ENCODE data around the gene FAM78A. TPM values are rescaled to one million over a fixed set of nuclear protein-coding genes. Genes with fewer than 3 reads are reported as not detected.

FAM78A gene, protein sequence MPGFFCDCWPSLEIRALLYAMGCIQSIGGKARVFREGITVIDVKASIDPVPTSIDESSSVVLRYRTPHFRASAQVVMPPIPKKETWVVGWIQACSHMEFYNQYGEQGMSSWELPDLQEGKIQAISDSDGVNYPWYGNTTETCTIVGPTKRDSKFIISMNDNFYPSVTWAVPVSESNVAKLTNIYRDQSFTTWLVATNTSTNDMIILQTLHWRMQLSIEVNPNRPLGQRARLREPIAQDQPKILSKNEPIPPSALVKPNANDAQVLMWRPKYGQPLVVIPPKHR
- total RNA-seq (10 to 100 TPM; 21.0 to 53.1 (median 32.3) TPM), polyA plus RNA-seq (10 to 100 TPM in 1 of 2 donors, 1 to 10 TPM in 1; 7.0 to 27.3 TPM)
- long read RNA-seq, donor 1, transcript FAM78A-203 (2 exons, 3,966 nt) = major isoform, 7 of 46 reads
- long read RNA-seq, donor 1, partial matches to known transcripts = 1 of 46 reads
- long read RNA-seq, donor 1, other reads (novel, unspliced or antisense) = 38 of 46 reads
- long read RNA-seq, donor 2, transcript FAM78A-203 (2 exons, 3,966 nt) = major isoform, 5 of 38 reads
- long read RNA-seq, donor 2, partial matches to known transcripts = 0 of 38 reads
- long read RNA-seq, donor 2, other reads (novel, unspliced or antisense) = 33 of 38 reads
- long read RNA-seq, donor 3, partial matches to known transcripts = 0 of 29 reads
- long read RNA-seq, donor 3, other reads (novel, unspliced or antisense) = 29 of 29 reads

DNA sequence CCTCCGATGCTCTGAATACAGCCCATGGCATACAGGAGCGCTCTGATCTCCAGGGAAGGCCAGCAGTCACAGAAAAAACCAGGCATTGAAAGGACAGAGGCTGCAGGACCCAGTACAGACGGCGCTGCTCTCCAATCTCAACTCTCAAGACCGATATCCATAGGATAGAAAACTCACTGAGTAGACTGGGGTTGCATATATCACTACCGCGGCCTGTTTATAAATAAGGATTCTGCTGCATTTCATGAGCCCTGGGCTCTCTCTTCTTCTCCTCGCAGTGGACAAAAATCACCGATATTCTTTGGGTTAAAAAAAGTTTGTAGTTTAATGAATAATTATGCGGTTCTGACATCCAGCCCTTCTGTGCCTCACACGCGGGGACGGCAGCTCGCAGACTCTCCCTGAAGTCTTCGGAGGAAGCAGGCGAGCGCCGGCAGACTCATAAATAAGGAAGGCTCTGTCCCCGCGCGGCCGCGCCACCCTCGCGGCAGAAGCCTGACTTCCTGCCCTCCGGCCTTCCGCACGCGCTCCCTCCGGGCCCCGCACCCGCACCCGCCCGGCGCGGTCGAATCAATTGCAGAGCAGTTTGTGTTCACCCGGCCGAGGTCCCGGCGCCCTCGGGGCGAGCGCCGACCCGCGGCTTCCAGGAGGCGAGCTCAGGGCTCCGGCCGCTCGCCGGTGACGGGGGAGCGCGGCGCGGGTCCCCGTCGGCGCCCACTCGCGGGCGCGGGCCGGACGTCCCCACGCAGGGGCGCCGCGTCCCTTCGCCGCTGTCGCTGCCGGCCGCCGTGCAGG lies at the start of gene FAM78A:
Gene FAM78A, minus strand, starts transcription at position 417 of the 795 bp plus-strand sequence. Its CDS starts 331 bp downstream, at position 86.
- Histone ChIP-seq H3K36me3 (no peaks in the 10 kb centered on the region), H3K9me3 (no peaks in the 10 kb centered on the region), H3K27me3 (peaks cover 0 to 12% (median 2%) of the 10 kb centered on the region in 7 donors), H3K4me1 (peaks cover 27 to 62% (median 43%) of the 10 kb centered on the region in 9 donors), H3K4me3 (peak within 1 kb of the TSS; percentile 59 to 92 (median 84)), H3K27ac (peak within 1 kb of the TSS; percentile 89 to 99 (median 98))
- no peak for ATAC-seq
- DNase-seq = peak in 1 of 2 donors; percentile 72
- TF ChIP-seq, protein P1, sequence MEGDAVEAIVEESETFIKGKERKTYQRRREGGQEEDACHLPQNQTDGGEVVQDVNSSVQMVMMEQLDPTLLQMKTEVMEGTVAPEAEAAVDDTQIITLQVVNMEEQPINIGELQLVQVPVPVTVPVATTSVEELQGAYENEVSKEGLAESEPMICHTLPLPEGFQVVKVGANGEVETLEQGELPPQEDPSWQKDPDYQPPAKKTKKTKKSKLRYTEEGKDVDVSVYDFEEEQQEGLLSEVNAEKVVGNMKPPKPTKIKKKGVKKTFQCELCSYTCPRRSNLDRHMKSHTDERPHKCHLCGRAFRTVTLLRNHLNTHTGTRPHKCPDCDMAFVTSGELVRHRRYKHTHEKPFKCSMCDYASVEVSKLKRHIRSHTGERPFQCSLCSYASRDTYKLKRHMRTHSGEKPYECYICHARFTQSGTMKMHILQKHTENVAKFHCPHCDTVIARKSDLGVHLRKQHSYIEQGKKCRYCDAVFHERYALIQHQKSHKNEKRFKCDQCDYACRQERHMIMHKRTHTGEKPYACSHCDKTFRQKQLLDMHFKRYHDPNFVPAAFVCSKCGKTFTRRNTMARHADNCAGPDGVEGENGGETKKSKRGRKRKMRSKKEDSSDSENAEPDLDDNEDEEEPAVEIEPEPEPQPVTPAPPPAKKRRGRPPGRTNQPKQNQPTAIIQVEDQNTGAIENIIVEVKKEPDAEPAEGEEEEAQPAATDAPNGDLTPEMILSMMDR (IDR thresholded peaks at IDR 0.05) = no peak
- intact Hi-C loops (cut with DNase I) = loop anchor here in 7 of 10 donors (2.0 to 10.0 kb wide), 8 partner anchors 39 to 99 kb away; no protein-coding TSS in a partner anchor
- 2 to 3% methylated on average over 76 of the region's 76 CpGs for WGBS, 2 donors

DNA sequence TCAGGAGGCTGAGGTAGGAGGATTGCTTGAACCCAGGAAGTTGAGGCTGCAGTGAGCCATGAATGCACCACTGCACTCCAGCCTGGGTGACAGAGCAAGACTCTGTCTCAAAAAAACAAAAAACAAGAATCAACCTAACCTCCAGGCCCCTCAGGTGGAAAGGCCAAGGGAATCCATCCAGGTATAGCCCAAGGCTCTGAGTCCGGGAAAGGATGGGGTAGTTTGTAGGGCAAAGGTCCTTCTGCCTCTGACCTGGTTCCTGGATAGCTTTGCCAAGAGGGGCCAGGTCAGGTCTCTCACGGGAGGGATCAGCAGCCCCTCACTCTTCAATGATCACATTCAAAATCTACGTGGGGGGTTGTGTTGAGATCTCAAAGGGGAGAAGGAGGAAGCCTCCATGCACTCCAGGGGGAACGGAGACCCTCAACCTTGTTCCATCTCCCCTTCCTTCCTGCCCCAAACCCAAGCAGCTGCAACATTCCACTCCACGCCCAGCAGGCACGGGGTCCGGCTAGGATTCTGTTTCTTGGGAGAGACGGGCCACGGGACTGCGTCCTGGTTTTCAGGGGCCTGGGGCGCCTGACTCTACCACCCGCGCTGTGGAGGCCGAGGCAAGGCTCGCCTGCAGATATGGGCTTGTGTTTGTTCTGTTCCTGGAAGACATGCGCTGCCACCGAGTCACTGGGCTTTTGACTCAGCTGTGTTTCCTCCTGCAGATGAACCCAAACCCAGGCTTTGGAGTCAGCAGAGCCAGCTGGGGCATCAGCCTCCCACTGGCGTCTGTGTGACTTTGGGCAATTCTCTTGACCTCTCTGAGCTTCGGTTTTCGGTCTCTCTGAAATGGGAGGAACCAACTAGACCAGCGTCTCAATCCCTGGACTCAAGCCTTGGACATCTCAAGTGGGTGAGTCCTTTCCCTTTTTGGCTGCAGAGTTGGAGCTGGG lies 48.7 kb upstream of the FAM78A start:
- peaks cover 0 to 18% (median 4%) of the 10 kb centered on the region in 9 donors for H3K4me1 ChIP-seq
- intact Hi-C loops (cut with DNase I) = no loop called here
- H3K9me3 ChIP-seq = no peaks in the 10 kb centered on the region
- H3K27ac ChIP-seq = no peak overlapping the region
- H3K27me3 ChIP-seq = no peaks in the 10 kb centered on the region
- TF ChIP-seq, protein P1 (IDR thresholded peaks at IDR 0.05) = no peak
- H3K36me3 ChIP-seq = no peaks in the 10 kb centered on the region
- 87 to 89% methylated on average over 21 of the region's 21 CpGs for WGBS, 2 donors
- H3K4me3 ChIP-seq = no peak overlapping the region
- ATAC-seq = peak in 1 of 8 donors; percentile 11
- DNase-seq = no peak

DNA sequence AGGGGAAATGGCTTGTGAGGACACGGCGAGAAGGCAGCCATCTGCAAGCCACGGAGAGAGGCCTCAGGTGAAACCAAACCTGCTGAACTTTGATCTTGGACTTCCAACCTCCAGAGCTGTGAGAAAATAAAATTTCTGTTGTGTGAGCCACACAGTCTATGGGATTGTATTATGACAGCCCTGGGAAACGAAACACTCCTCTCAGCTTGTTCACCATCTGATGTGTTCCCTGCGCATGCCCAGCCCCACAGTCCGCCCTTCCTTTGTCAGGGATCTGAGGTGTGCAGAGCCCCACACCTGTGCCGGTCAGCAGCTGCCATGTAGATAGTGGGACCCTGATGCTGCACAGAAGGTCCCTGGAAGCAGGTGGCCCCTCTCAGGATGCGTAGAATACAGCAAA lies 47.3 kb upstream of the FAM78A start:
- TF ChIP-seq, protein P1 (IDR thresholded peaks at IDR 0.05) = no peak
- Histone ChIP-seq H3K9me3 (no peaks in the 10 kb centered on the region), H3K36me3 (no peaks in the 10 kb centered on the region), H3K4me1 (peaks cover 0 to 31% (median 14%) of the 10 kb centered on the region in 9 donors), H3K27ac (no peak overlapping the region), H3K4me3 (no peak overlapping the region), H3K27me3 (no peaks in the 10 kb centered on the region)
- no peak for DNase-seq
- intact Hi-C loops (cut with DNase I) = no loop called here
- 82 to 93% methylated on average over 8 of the region's 8 CpGs for WGBS, 2 donors
- no peak for ATAC-seq

Data from heart right ventricle (tissue), 16 donors.